GM10266 (cell line): ENCODE results near the gene SNX24.

Source experiments
- DNase-seq: peaks from one replicate; pipeline ENCODE4 v3.0.0; 2012; ENCODE audit errors: extremely low spot score
- CTCF ChIP-seq: IDR thresholded peaks from 2 replicates; pipeline ENCODE4 v1.5.1; 2012; ENCODE audit warnings: mild to moderate bottlenecking, low read depth; ENCODE audit not compliant: control insufficient read depth, insufficient read depth; ENCODE audit errors: missing control alignments

The SNX24 gene

GRCh38 chr5:122944051-122944450 is 98.6 kb downstream of the SNX24 start:
- no peak for TF ChIP-seq CTCF
- no peak for DNase-seq

GRCh38 chr5:122947372-122947771 is 102.0 kb downstream of the SNX24 start:
- no peak for TF ChIP-seq CTCF
- DNase-seq = no peak

- no peak for DNase-seq
- no peak for TF ChIP-seq CTCF
Measured at GRCh38 chr5:122947772-122948171, 102.4 kb downstream of the SNX24 start.

GRCh38 chr5:122948319-122948718 is 102.9 kb downstream of the SNX24 start:
- no peak for TF ChIP-seq CTCF
- no peak for DNase-seq

- no peak for DNase-seq
- TF ChIP-seq CTCF = no peak
Measured at GRCh38 chr5:122951658-122952057, 106.2 kb downstream of the SNX24 start.

GRCh38 chr5:122954719-122955118 is 109.3 kb downstream of the SNX24 start:
- no peak for TF ChIP-seq CTCF
- no peak for DNase-seq

- no peak for DNase-seq
- TF ChIP-seq CTCF = no peak
Measured at GRCh38 chr5:122957457-122957856, 112.0 kb downstream of the SNX24 start.
